ENCODE measurements around the gene GPX4. TPM values are rescaled to one million over a fixed set of nuclear protein-coding genes. Genes with fewer than 3 reads are reported as not detected.

Gene GPX4
- total RNA-seq, 1 experiment from 2014 or later, result 355 TPM

DNA sequence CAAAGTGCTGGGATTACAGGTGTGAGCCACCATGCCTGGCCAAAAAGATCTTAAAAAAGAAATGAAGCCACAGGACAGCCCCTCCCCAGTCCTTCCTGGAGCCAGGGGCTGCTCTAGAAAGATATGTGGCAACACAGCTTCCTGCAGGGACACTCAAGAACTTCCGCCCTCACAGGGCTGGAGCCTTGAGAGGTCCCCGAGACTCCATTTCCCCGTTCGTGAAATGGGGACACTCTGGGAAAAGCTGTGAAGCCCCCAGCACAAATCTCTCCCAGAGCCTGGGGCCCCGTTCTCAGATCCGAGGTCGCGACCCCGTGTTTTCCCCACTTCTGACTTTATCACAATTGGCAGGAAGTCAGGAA is 2.5 kb upstream of the GPX4 start:
- Histone ChIP-seq H3K9ac (ENCODE audit: extremely low read depth, insufficient read length, low read length) (no peak overlapping the region), H2BK20ac (ENCODE audit: low read depth, low read length, poor library complexity, severe bottlenecking) (no peak overlapping the region), H2AFZ (ENCODE audit: low read length) (no peak overlapping the region), H4K8ac (replicated peaks; ENCODE audit: insufficient read length, low read depth, low read length) (no peak overlapping the region), H3K9me3 (ENCODE audit: control insufficient read depth, low read depth, low read length) (no peaks in the 10 kb centered on the region), H2BK12ac (ENCODE audit: insufficient read length, low read depth, low read length) (no peak overlapping the region), H3K23me2 (ENCODE audit: insufficient read length, low read depth, low read length, poor library complexity, severe bottlenecking) (no peaks in the 10 kb centered on the region), H3K56ac (ENCODE audit: insufficient read length, low read depth, low read length) (no peak overlapping the region), H3K27ac (ENCODE audit: insufficient read length, low read depth, low read length) (no peak overlapping the region), H3K4me2 (ENCODE audit: insufficient read depth, insufficient read length, low read length) (no peak overlapping the region), H2BK120ac (ENCODE audit: low read depth, low read length, poor library complexity, severe bottlenecking) (no peak overlapping the region), H2BK15ac (ENCODE audit: low read depth, low read length) (no peak overlapping the region), H4K5ac (ENCODE audit: insufficient read length, low read depth, low read length) (no peak overlapping the region), H2AK5ac (ENCODE audit: insufficient read length, low read length) (no peak overlapping the region), H3K79me2 (ENCODE audit: insufficient read depth, low read length) (no peaks in the 10 kb centered on the region; the same call in 1 of the 2 replicates), H3K4me1 (ENCODE audit: insufficient read depth, low read length) (0 out of 2 replicates have a peak, but pooled peaks cover 2% of the 10 kb centered on the region), H3K4ac (ENCODE audit: low read depth, low read length) (no peak overlapping the region), H3K23ac (ENCODE audit: insufficient read length, low read depth, low read length) (no peak overlapping the region), H4K91ac (ENCODE audit: insufficient read length, low read depth, low read length) (no peak overlapping the region), H3K14ac (ENCODE audit: insufficient read depth, low read length) (no peak overlapping the region), H3K79me1 (ENCODE audit: insufficient read depth, low read depth, low read length, poor library complexity, severe bottlenecking) (no peaks in the 10 kb centered on the region), H3T11ph (ENCODE audit: low read length) (no peak overlapping the region), H3K27me3 (ENCODE audit: insufficient read depth, low read length) (no peaks in the 10 kb centered on the region), H3K18ac (ENCODE audit: insufficient read length, low read depth, low read length) (no peak overlapping the region), H4K20me1 (ENCODE audit: control insufficient read depth, insufficient read depth, insufficient read length) (no peaks in the 10 kb centered on the region), H2BK5ac (ENCODE audit: insufficient read length, low read length) (no peak overlapping the region)
- H3K27me3 Mint-ChIP-seq (ENCODE audit: low read depth), result no peaks in the 10 kb centered on the region
- WGBS (ENCODE audit: extremely low coverage, insufficient read length, low lambda C conversion rate), result no CpG with 5 or more reads among the region's 9 CpGs
- peaks cover 2 to 3% of the 10 kb centered on the region in 2 experiments; a peak in 2 of 5 replicates for H3K9me3 Mint-ChIP-seq
- DNase-seq, result no peak
- peaks cover 8 to 24% of the 10 kb centered on the region in 2 experiments for H3K4me1 Mint-ChIP-seq
- H3K36me3 Mint-ChIP-seq (ENCODE audit: insufficient read depth in 1 of 3, low read depth in 3 of 3), result peaks cover 0 to 9% (median 7%) of the 10 kb centered on the region in 3 experiments; a peak in 4 of 7 replicates
- no peak overlapping the region; a peak in 2 of 5 replicates for H3K4me3 Mint-ChIP-seq
- H3K27ac Mint-ChIP-seq, result peak overlapping the region in 2 of 3 experiments; percentile 68 to 93; a peak in 3 of 7 replicates
- no peak for TF ChIP-seq CTCF (conservative IDR thresholded peaks at IDR 0.05)
